22Rv1 (cell line): ENCODE data around the gene BCL2L13.

Source experiments
- CTCF ChIP-seq: fragments of 450-650 bp; IDR thresholded peaks from 2 replicates; pipeline ENCODE4 v1.5.1; 2017; ENCODE audit warnings: mild to moderate bottlenecking
- ZFX ChIP-seq: fragments of 450-650 bp; IDR thresholded peaks from 2 replicates; pipeline ENCODE4 v1.6.1; 2017; ENCODE audit warnings: antibody characterized with exemption, borderline replicate concordance

- TF ChIP-seq CTCF, result no peak
- no peak for TF ChIP-seq ZFX
Observed at GRCh38 chr22:17613280-17613679, 25.3 kb upstream of the BCL2L13 start.
